ENCODE measurements around the gene ALG13.

GRCh38 chrX:111661241-111661640, 19.7 kb upstream of the ALG13 start:
- TF ChIP-seq CTCF (IDR thresholded peaks at IDR 0.05; ENCODE audit: control extremely low read depth in 1 of 3, insufficient read depth in 1 of 3, low read depth in 1 of 3, low read length in 3 of 3) (no peak), POLR2A (IDR thresholded peaks at IDR 0.05; ENCODE audit: control extremely low read depth in 1 of 2, low read depth in 2 of 2, low read length in 2 of 2) (no peak), POLR2AphosphoS5 (IDR thresholded peaks at IDR 0.05; ENCODE audit: low read depth, low read length) (no peak), NRF1 (IDR thresholded peaks at IDR 0.05; ENCODE audit: low read depth, low read length) (no peak)
